Peyer's patch (tissue), 4 donors: ENCODE results near the gene CEBPG.

ENCODE experiments used
- CTCF ChIP-seq, 6 experiments: fragments of 450-650 bp in 4 of 6; fragments of 200-600 bp in 2 of 6; sonication (generic) in 1 of 6; IDR thresholded peaks; one replicate each; pipeline ENCODE4 v1.5.1; 2017 to 2019; ENCODE audit warnings: antibody characterized with exemption in 6 of 6, mild to moderate bottlenecking in 3 of 6, moderate library complexity in 1 of 6
- POLR2A ChIP-seq, 2 donors: fragments of 450-650 bp; IDR thresholded peaks; one replicate each; pipeline ENCODE4 v1.5.1; 2017; ENCODE audit warnings: antibody characterized with exemption in 2 of 2, mild to moderate bottlenecking in 2 of 2, moderate library complexity in 2 of 2

DNA sequence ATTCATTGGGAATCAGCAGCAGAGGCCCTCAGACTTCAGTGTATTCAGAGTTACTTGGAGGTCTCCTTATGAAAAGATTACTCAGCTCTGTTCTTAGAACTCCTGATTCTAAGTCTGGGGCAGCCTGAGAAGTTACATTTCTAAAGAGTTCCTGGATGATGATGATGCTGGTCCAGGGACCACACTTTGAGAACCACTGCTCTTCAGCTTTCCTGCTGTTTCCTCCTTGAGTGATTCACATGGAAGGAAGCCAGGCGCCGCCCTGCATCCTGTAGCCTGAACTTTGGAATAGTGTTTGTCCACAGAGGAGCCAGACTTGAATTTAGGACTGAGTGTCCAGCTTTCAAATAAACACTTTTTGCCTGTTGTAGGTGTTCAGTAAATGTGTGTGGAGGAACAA, 2.9 kb downstream of the CEBPG start:
- TF ChIP-seq CTCF (IDR thresholded peaks at IDR 0.05) (no peak), POLR2A (IDR thresholded peaks at IDR 0.05) (peak in 1 of 2 donors; percentile 14)
